ENCODE results near the gene P2RX2. TPM values are rescaled to one million over a fixed set of nuclear protein-coding genes. Genes with fewer than 3 reads are reported as not detected.

The P2RX2 gene
- total RNA-seq, 1 donor from 2014 or later = not detected

DNA sequence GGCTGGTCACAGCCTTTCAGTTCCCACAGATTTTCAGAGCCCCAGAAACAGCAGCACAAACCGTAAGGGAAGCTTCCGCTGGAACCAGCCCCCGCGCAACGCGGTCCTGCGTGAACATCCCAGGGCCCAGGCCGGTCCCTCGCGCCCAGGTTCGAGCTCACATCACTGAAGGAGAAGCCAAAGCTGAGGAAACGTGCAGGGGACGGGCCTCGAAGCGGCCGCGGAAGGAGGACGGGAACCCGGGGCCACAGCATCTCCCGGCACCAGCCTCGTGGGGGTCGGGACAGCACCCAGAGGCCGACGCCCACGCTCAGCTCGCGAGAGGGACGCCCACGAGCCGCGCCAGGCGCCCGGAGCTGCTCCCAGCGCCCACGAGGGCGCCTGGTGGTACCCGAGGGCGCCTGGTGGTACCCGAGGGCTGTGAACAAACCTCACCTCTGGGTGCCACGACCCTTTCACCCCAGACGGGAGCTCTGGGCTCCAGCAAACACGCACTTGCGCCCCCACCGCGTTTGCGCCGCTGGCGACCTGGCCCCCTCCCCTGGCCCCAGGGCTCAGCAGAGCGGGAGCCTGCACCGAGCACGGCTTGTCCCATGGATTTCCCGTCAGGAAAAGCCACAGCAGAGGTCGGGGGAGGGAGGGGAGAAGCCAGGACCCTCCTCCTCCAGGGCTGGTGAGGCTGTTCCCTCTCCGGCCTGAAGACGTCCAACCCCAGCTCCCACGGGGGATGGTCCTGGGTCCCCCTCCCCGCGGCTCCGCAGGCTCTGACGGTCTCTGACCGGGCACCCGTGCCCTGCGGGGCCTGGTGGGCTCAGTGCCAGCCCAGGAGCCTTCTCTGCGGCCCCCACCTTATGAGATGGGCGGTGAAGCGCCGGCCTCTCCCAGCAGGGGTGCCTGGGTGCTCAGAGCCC is 15.1 kb upstream of the P2RX2 start:
- no peak for ATAC-seq

DNA sequence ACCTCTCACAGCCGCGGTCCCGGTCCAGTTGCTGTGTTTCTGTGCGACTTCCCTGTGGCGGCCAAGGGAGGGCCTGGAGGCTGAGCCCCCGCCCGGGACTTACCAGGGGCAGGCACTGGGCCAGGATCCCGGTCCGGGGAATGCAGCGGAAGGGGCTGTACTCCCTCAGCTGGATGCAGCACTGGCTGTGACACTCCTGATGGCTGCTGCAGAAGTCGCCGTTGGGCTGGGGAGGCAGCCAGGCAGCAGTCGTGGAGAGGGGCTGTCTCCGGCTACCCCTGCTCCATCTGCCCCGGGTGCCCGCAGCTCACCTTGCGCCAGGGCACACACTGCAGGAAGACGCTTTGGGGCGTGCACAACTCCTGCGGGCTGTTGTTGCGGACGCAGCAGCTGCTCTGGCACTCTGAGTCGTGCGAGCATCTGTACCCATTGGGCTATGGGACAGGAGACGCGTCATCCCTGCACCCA is 14.4 kb upstream of the P2RX2 start:
- ATAC-seq = no peak

DNA sequence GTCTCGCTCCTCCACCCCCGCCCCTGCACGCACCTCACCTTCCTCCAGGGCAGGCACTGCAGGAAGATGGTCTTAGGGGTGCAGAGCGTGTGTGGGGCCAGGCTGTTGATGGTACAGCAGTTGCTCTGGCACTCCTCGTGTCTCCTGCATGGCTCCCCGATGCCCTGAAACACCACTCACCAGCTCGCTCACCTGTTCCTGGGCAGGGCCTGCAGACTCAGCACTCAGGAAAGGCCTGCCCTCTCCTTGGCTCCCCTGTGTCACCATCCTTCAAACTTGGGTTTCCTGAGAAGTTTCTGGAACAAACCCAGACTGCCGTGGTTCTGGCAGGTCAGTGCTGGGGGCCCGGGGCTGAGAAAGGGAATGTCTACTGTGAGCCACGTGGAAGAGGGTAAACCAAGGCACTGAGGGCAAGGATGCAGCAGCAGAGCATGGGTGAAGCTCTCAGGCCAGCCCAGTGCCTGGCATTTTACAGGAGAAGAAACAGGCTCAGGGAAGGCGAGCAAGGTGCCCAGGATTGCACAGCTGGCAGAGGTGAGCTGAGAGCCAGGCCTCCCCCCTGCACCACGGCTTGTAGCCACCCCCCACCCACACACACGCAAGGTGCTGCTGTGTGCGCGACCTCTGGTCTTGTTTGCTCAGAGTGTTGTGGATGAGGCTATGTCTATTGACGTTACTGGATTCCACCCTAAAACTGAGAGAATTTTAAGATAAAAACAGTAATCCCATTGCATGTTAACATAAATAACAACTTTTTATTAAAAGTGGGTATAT is 13.7 kb upstream of the P2RX2 start:
- ATAC-seq = no peak

DNA sequence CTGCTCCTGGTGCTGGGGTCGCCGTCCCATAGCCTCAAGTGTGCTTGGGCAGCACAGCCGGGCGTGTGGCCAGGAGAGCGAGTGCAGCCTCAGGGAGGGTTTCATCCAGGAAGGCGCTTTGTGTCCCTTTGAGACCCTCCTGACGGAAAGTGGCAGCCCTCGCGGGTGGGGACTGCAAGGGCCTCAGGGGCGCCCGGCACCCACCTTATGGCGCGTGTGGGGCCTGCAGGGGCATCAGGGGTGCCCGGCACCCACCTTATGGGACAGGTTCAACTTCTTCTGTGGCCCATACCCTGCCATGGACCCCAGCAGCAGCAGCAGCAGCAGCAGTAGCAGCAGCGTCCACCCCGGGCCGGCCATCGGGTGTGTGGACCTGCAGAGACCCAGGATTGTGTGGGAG is 12.7 kb upstream of the P2RX2 start:
- no peak for ATAC-seq

DNA sequence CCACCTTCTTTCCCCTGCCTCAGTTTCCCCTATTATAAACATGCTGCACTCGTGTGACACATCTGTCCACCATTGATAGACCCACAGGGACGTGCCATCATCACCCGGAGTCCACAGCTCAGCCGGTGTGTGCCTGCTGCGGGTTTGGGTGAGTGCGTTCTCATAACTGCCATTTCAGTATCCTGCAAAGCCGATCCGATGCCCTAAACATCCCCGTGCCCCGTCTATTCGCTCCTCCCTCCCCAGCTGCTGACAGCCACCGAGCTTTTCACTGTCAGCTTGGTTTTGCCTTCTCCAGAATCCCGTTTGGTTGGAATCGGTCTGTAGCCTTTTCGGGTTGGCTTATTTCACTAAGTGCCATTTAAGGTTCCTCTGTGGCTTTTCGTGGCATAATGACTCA is 12.1 kb upstream of the P2RX2 start:
- ATAC-seq = no peak

DNA sequence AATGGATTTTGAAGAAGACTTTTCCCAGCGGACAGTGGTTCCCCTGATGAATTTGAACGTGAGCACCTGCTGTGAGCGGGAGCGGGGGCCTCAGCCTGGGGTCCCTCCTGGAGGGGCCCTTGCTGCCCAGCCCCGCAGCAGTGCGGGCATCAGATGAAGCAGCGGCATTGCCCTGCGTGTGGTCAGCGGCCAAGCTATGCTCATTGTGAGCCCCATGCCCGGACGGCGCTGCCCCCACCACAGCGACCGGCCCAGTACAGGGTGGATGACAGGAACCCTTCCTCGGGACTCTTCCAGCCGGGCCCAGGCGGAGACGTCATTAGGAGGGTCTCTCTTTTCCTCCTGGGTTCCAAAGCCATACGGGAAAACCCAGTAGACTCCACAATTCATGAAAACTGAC is 11.6 kb upstream of the P2RX2 start:
- no peak for ATAC-seq

DNA sequence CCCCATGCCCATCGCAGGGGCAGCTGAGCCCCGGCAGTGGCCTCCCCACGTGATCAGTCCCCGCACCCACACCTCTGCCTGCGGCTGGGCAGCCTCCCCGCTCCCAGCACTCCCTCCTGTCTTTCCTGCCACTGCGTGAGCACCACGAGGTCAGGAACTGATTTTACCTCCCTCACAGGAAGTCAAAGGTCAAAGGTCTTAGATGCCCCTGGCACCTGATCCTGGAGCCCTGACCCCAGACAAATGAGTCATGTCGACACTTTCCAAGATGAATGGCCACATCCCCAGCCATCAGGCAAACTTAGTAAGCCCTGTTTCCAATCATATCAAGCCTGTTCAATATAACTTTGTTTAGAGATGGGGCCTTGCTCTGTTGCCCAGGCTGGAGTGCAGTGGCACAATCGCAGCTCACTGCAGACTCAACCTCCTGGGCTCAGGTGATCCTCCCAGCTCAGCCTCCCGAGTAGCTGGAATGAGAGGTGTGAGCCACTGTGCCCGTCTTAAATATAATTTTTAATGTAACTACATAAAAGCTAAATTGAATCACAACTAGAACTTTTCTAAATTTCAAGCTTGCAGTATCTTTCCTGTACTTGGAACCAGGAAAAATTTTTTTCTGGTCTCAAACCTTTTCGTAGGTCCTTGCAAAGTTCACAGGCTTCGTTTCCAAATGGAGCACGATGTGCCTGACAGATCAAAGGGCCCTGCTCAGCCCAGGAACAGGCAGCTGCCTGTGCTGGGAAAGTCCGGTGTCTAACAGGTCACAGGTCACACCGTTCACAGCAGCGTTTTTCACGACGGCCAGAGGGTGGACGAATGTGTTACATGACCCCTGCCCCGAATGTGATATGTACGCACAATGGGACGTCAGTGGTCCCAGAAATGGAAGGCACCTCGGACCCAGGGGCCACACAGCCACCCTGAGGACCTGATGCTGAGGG is 10.1 kb upstream of the P2RX2 start:
- ATAC-seq = no peak

DNA sequence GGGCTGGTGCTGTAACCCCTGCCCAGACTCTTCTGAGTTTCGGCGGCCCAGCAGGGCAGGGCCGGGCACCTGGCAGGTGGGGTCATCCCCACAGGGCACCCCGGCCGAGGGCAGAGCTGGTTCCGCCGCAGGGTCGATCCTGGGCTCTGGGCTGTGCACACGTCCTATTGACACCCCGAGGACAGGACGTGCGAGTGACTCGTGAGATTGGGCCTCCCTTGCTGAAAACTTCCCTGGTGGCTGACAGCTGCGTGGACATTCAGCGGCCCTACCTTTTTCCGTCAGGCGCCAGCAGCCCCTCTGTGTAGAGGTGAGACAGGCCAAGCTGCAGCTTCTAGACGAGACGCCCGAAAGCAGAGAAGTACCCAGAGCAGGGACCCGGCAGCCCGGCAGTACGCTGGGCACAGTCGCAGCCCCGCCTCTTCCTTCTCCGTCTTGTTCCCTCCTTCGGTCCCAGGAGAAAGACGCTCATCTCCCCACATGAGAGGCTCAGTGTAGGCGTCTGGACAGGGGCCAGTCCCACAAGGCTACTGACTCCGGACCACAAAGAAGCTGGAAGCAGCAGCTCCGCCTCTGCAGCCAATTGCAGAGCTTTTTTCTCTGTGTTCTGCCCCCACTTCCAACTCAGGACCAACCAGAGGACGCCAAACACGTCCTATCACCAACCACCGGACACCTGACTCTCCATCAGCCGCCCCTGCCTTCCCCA is 8.4 kb upstream of the P2RX2 start, which contains the start of gene LRCOL1:
LRCOL1 (minus strand) TSS at position 532 of the 709 bp plus-strand sequence. CDS start 4,331 bp downstream, outside the sequence.
- no peak for ATAC-seq

DNA sequence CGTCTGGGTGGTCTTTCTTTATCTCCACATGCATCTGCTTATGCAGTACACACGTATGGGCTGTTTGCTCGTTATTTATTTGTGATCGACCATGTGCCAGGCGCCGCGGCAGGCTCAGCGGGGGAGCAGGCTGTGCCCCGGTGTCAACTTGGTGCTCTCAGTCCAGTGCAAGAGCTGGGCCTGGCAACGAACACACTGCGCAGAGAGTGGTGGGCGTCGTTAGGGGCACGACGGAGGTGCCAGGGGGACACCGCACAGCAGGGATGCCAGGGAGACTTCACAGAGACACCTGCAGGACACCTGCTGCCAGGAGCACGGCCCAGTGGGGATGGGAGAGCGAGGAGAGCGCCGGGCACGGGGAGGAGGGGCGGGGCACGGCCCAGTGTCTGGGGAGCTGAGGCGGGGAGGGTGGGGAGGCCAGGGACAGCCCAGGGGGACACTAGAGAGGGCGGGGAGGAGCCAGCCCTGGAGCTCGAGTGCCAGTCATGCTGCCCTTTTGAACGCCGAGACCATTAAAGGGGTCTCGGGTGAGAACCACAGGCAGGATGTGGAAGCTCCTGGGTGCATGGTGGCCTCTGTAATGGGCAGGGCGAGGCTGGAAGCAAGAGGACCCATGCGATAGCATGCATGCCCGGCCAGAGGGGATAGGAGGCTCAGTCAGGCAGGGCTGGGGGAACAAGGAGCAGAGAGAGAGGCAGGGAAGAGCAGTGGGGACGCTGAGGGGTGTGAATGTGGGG is 7.5 kb upstream of the P2RX2 start:
- ATAC-seq = no peak

DNA sequence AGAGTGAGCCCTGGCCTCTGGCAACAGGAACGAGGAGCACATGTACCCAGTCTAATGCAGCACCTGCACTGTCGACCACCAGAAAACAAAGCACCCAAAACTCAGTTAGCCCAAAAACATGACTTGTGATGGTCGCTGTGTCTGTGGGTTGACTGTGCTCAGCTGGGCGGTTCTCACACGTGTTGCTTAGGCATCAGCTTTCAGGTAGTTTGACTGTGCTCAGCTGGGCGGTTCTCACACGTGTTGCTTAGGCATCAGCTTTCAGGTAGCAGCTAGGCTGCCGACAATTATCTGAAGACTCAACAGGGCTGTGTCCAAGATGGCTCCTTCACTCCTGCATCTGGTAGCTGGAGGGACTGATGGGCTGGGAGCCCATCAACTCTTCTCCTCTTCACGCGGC is 7.0 kb upstream of the P2RX2 start:
- no peak for ATAC-seq

DNA sequence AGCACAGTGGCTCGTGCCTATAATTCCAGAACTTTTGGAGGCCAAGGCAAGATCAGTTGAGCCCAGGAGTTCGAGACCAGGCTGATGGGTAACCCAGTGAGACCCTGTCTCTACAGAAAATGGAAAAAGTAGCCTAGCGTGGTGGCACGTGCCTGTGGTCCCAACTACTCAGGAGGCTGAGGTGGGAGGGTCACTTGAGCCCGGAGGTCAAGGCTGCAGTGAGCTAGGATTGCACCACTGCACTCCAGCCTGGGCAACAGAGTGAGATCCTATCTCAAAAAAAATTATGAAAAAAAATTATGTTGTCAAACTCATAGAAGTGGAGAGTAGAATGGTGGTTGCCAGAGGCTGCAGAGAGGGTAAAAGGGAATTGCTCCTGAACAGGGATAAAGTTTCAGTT is 4.5 kb upstream of the P2RX2 start:
- no peak for ATAC-seq

DNA sequence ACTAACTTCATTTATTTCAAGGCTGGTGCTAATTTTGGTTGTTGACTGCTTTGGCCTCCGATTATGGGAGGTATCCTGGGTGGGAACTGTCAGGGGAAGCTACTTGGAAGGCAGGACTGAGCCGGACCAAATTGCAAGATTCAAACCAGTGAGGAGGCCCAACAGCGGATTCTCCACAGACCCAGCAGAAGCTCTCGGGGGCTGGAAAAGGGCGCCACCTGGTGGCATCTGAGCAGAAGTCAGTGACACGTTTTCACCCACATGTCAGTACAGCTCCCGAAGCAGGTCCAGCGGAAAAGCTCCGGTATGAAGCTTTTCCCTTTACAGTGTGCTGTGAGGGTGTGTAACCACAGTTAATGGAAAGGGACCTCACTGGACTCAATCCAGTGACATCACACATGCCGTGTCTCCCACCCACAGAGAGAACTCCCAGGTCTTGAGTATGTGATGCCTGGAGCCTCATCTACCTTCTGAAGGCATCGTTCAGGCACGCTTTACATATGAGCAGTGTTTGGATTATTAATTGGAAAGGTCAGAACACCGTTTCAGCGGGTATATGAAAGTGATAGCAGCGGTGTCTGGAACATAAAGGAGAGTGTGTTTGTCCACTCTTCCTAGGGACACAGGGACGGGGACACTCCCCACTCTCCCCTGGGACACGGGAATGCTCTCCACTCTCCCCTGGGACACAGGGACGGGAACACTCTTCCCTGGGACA is 3.6 kb upstream of the P2RX2 start:
- peak; percentile 78 for ATAC-seq

DNA sequence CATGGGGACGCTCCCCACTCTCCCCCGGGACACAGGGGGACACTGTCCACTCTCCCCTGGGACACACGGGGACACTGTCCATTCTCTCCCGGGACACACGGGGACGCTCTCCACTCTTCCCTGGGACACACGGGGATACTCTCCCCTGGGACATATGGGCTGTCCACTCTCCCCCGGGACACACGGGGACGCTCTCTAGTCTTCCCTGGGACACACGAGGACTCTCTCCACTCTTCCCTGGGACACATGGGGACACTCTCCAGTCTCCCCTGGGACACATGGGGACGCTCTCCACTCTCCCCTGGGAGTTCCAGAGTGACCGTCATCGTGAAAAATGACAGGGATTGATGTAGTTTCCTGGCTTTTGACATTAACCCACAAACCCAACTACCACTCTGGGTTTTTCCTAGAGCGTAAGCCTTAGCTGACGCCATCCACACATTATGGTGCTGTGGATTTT is 3.0 kb upstream of the P2RX2 start:
- ATAC-seq = peak; percentile 4

DNA sequence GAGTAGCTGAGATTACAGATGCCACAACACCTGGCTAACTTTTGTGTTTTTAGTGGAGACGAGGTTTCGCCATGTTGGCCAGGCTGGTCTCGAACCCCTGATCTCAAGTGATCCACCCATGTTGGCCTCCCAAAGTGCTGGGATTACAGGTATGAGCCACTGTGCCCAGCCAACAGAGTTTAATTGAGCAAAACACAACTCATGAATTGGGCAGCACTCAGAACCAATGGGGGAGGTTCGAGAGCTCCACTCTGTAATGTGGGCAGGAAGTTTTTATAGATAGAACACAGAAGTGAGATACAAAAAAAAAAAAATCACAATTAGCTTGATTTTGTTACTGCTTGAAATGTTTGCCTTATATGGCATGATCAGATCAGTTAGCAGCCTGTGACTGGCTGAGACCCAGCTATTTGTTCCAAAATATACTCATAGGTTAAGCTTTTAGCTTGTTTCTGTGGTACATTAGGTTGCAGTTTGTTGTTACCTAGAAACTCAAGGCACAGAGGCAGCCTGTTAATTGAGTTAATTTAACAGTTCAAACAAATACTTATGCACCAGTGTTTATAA is 1.4 kb upstream of the P2RX2 start:
- ATAC-seq = no peak

DNA sequence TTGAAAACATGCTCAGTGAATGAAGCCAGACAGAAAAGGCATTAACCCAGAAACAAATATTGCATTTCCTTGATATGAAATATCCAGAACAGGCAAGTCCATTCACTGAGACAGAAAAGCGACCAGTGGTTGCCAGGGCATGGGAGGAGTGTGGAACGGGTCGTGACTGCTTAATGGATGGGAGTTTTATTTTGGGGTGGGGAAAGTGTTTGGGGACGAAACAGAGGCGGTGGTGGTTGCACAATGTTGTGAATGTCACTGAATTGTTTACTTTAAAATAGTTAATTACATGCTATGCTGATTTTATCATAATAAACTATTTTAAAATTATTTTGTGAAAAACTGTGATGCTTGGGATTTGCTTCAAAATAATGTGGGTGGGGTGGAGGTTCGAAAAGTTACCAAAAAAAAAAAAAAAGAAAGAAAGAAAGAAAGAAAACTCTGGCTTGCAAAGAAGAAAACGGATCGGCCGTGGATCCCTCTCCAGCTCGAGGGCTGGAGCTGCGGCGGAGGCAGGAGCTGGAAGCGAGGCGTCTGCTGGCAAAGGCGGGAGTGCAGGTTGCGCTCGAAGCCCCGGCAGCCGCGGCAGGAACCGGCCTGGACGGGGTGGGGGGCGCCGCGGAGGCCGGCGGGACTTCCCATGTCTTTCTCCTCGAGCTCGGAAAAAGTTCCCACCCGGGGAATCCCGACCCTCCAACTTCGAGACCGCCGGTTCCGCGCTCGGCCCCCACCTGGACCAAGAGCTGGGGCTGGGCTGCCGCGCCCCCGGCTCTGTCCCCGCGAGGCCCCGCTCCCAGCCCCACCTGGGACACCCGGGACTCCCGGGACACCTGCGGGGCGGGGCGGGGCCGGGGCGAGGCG is 524 bp upstream of the P2RX2 start:
- no peak for ATAC-seq

DNA sequence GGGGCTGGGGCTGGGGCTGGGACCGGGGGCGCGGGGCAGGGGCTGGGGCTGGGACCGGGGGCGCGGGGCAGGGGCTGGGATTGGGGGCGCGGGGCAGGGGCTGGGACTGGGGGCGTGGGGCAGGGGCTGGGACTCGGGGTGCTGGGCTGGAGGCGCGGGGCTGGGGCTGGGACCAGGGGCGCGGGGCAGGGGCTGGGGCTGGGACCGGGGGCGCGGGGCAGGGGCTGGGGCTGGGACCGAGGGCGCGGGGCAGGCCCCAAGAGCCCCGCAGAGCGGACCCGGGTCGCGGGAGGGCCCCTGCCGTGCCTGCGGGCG is 452 bp downstream of the P2RX2 start:
- no peak for ATAC-seq

DNA sequence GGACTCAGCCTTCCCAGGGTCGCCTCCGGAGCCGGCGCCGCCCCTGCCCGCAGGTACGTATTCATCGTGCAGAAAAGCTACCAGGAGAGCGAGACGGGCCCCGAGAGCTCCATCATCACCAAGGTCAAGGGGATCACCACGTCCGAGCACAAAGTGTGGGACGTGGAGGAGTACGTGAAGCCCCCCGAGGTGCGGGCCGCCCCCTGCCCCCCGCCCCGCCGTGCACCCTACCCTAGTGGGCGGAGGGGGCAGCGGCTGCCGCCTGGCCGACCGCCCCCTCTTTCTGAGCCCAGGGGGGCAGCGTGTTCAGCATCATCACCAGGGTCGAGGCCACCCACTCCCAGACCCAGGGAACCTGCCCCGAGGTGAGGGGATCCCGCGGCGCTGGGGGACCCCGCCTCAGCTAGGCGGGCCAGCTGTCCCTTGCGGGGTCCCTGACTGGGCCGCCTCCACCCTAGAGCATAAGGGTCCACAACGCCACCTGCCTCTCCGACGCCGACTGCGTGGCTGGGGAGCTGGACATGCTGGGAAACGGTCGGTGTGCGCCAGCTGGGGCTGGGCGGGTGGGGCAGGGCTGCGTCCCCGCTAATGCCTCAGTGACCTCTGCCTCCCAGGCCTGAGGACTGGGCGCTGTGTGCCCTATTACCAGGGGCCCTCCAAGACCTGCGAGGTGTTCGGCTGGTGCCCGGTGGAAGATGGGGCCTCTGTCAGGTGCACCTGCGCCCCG is 973 bp downstream of the P2RX2 start:
- ATAC-seq = no peak

All from esophagus mucosa (tissue), 1 donor.